B cell (primary cell): ENCODE measurements around the gene SKIC2. TPM values are rescaled to one million over a fixed set of nuclear protein-coding genes. Genes with fewer than 3 reads are reported as not detected.

Experiments used
- ATAC-seq: fragments of 200-7000 bp; cut with Tn5 transposase; one replicate; pipeline ENCODE4 v1.10.0; 2021; ENCODE audit warnings: low read depth, mild to moderate bottlenecking, moderate number of reproducible peaks, moderate library complexity
- CTCF ChIA-PET: fragments of 350-600 bp; sonication (Branson Sonifier 250); formaldehyde crosslinking; loops from one replicate; lab custom pipeline; 2021; ENCODE audit warnings: antibody characterized with exemption, inconsistent platforms; lab: Charles Lee
- POLR2A ChIA-PET: fragments of 350-600 bp; sonication (Branson Sonifier 250); formaldehyde crosslinking; loops from one replicate; lab custom pipeline; 2021; ENCODE audit warnings: antibody characterized with exemption; lab: Charles Lee
- DNase-seq: peaks from one replicate; pipeline ENCODE4 v3.0.0; 2013
- H2AFZ ChIP-seq: 2 replicates; pipeline ENCODE4 v1.6.1; 2012; ENCODE audit warnings: mild to moderate bottlenecking, low read depth, low read length; ENCODE audit not compliant: insufficient read depth, poor library complexity, severe bottlenecking
- H3K27ac ChIP-seq, 2 donors: 1 replicate in 1 of 2; 2 replicates in 1 of 2; pipeline ENCODE4 v1.5.1; 2012 to 2013; ENCODE audit warnings: low read length in 2 of 2, mild to moderate bottlenecking in 2 of 2, moderate library complexity in 1 of 2
- H3K27me3 ChIP-seq, 4 experiments: fragments of 200-600 bp in 1 of 4; sonication (generic) in 1 of 4; replicated peaks in 1 of 4; 1 replicate in 2 of 4; 2 replicates in 2 of 4; pipeline versions ENCODE4 v1.6.1 to v1.7.0; 2013 to 2016; ENCODE audit warnings: low read length in 3 of 4, mild to moderate bottlenecking in 2 of 4, mixed read lengths in 1 of 4, moderate library complexity in 1 of 4; ENCODE audit not compliant: insufficient read depth in 4 of 4, control insufficient read depth in 3 of 4; ENCODE audit errors: control extremely low read depth in 1 of 4
- H3K36me3 ChIP-seq, 2 experiments: replicated peaks in 1 of 2; 1 replicate in 1 of 2; 2 replicates in 1 of 2; pipeline versions ENCODE4 v1.6.1 to v1.7.1; 2013; ENCODE audit warnings: low read length in 1 of 2; ENCODE audit not compliant: insufficient read depth in 2 of 2, control insufficient read depth in 1 of 2; ENCODE audit errors: control extremely low read depth in 1 of 2, extremely low read depth in 1 of 2
- H3K4me1 ChIP-seq, 2 donors: fragments of 200-600 bp in 1 of 2; sonication (generic) in 1 of 2; 1 replicate in 1 of 2; 2 replicates in 1 of 2; pipeline versions ENCODE4 v1.5.1 to v1.6.1; 2013 to 2017; ENCODE audit warnings: low read length in 2 of 2; ENCODE audit not compliant: control insufficient read depth in 2 of 2, insufficient read depth in 2 of 2
- H3K4me2 ChIP-seq: replicated peaks from 2 replicates; pipeline ENCODE3; 2012; ENCODE audit warnings: mild to moderate bottlenecking, low read depth, low read length; ENCODE audit not compliant: poor library complexity, severe bottlenecking
- H3K4me3 ChIP-seq, 5 experiments: fragments of 200-600 bp in 1 of 5; sonication (generic) in 1 of 5; 1 replicate in 3 of 5; 2 replicates in 2 of 5; pipeline versions ENCODE4 v1.5.1 to v1.7.0; 2011 to 2016; ENCODE audit warnings: low read length in 4 of 5, mild to moderate bottlenecking in 4 of 5, low read depth in 2 of 5, control low read depth in 1 of 5, moderate library complexity in 1 of 5; ENCODE audit not compliant: insufficient read depth in 1 of 5; ENCODE audit errors: control extremely low read depth in 1 of 5, extremely low read depth in 1 of 5
- H3K79me2 ChIP-seq: fragments of 200-600 bp; sonication (generic); one replicate; pipeline ENCODE4 v1.6.0; 2016; ENCODE audit warnings: low read length; ENCODE audit not compliant: control insufficient read depth, insufficient read depth
- H3K9ac ChIP-seq: fragments of 200-600 bp; sonication (generic); 2 replicates; pipeline ENCODE4 v1.6.1; 2017; ENCODE audit warnings: mild to moderate bottlenecking, low read length, moderate library complexity
- H3K9me3 ChIP-seq, 3 donors: one replicate each; pipeline versions ENCODE4 v1.6.1 to v1.7.1; 2013; ENCODE audit warnings: low read length in 2 of 3; ENCODE audit not compliant: control insufficient read depth in 2 of 3, insufficient read depth in 1 of 3; ENCODE audit errors: control extremely low read depth in 1 of 3
- H4K20me1 ChIP-seq: 2 replicates; pipeline ENCODE4 v1.6.0; 2012; ENCODE audit warnings: mild to moderate bottlenecking, low read length; ENCODE audit not compliant: insufficient read depth, control insufficient read depth, poor library complexity, severe bottlenecking
- H3K27ac Mint-ChIP-seq: one replicate; pipeline ENCODE4 v1.8.0; 2021; ENCODE audit warnings: mixed read lengths
- H3K27me3 Mint-ChIP-seq: one replicate; pipeline ENCODE4 v1.8.0; 2021; ENCODE audit warnings: mixed read lengths
- H3K4me1 Mint-ChIP-seq: one replicate; pipeline ENCODE4 v1.8.0; 2021; ENCODE audit warnings: mixed read lengths
- H3K4me3 Mint-ChIP-seq: one replicate; pipeline ENCODE4 v1.8.0; 2021; ENCODE audit warnings: mixed read lengths
- H3K9me3 Mint-ChIP-seq: one replicate; pipeline ENCODE4 v1.8.0; 2022; ENCODE audit warnings: mixed read lengths; ENCODE audit not compliant: insufficient read depth
- CTCF ChIP-seq: fragments of 200-600 bp; IDR thresholded peaks from one replicate; pipeline ENCODE4 v1.8.0; 2022; ENCODE audit warnings: antibody characterized with exemption, mild to moderate bottlenecking
- EZH2 ChIP-seq: IDR thresholded peaks from 2 replicates; pipeline ENCODE4 v1.6.1; 2012; ENCODE audit warnings: borderline replicate concordance, low read depth, mild to moderate bottlenecking, moderate library complexity, low read length; ENCODE audit not compliant: insufficient read depth, poor library complexity, severe bottlenecking
- WGBS: methylation state at CpG from one replicate; pipeline ENCODE4 v1.1.5; 2013; ENCODE audit warnings: missing lambda C conversion rate; ENCODE audit not compliant: insufficient coverage; 5-methylcytosine and 5-hydroxymethylcytosine counted together
- intact Hi-C: fragments of 100-400 bp; cut with micrococcal nuclease; formaldehyde crosslinking; loops from one replicate; pipeline ENCODE4 v1.10.0; 2022
- polyA plus RNA-seq: library from polyadenylated mRNA; depleted of rRNA; stranded (reverse); fragments of >200 nt; gene quantifications from 2 replicates; pipeline ENCODE4 v1.2.3, GENCODE V29; 2012
- total RNA-seq, 2 donors: library from RNA; stranded (reverse); fragments of 120-200 nt in 1 of 2; gene quantifications; 1 replicate in 1 of 2; 2 replicates in 1 of 2; pipeline versions ENCODE4 v1.2.3 to v1.2.4, GENCODE V29; 2013 to 2022

Gene SKIC2
- total and polyA plus RNA-seq, 2 donors (not counting 1 experiment from before 2014, with no cell fraction given): 93.1 to 119 TPM

GRCh38 chr6:31943742-31944141, 15.2 kb upstream of the SKIC2 start:
- H3K27me3 ChIP-seq: peaks cover 0 to 26% (median 5%) of the 10 kb centered on the region in 4 experiments
- Mint-ChIP-seq H3K4me1 (no peaks in the 10 kb centered on the region), H3K9me3 (no peaks in the 10 kb centered on the region), H3K27ac (no peak overlapping the region), H3K4me3 (no peak overlapping the region), H3K27me3 (peaks cover 18% of the 10 kb centered on the region)
- WGBS: 89% methylated on average over 3 of the region's 3 CpGs
- no peaks in the 10 kb centered on the region for H3K79me2 ChIP-seq
- H3K4me3 ChIP-seq: no peak overlapping the region
- no peak overlapping the region for H2AFZ ChIP-seq
- ATAC-seq (no peak), DNase-seq (no peak)
- intact Hi-C loops: no loop called here
- ChIA-PET CTCF (interaction anchor here (3.2 kb wide), 1 partner anchor 9 kb away, joined by 11 read pairs; no protein-coding TSS in a partner anchor), POLR2A (no interaction called here)
- no peak overlapping the region for H3K27ac ChIP-seq
- no peaks in the 10 kb centered on the region for H3K36me3 ChIP-seq
- H3K4me2 ChIP-seq: no peak overlapping the region
- no peak for TF ChIP-seq CTCF
- TF ChIP-seq EZH2: no peak
- no peaks in the 10 kb centered on the region for H3K4me1 ChIP-seq
- H3K9ac ChIP-seq: no peak overlapping the region
- H3K9me3 ChIP-seq: no peaks in the 10 kb centered on the region
- H4K20me1 ChIP-seq: no peaks in the 10 kb centered on the region

GRCh38 chr6:31945154-31945506, 13.8 kb upstream of the SKIC2 start:
- Histone ChIP-seq H3K79me2 (no peaks in the 10 kb centered on the region), H3K4me1 (no peaks in the 10 kb centered on the region), H3K27me3 (peaks cover 0 to 26% (median 5%) of the 10 kb centered on the region in 4 experiments), H2AFZ (no peak overlapping the region), H3K4me3 (no peak overlapping the region), H3K36me3 (no peaks in the 10 kb centered on the region), H3K9me3 (no peaks in the 10 kb centered on the region), H4K20me1 (no peaks in the 10 kb centered on the region), H3K9ac (no peak overlapping the region), H3K4me2 (no peak overlapping the region), H3K27ac (no peak overlapping the region)
- ChIA-PET POLR2A (no interaction called here), CTCF (no interaction called here)
- intact Hi-C loops: no loop called here
- no peaks in the 10 kb centered on the region for H3K9me3 Mint-ChIP-seq
- H3K27ac Mint-ChIP-seq: no peak overlapping the region
- H3K4me1 Mint-ChIP-seq: no peaks in the 10 kb centered on the region
- H3K4me3 Mint-ChIP-seq: no peak overlapping the region
- TF ChIP-seq EZH2 (no peak), CTCF (no peak)
- WGBS: 91% methylated on average over 9 of the region's 9 CpGs
- DNase-seq (no peak), ATAC-seq (no peak)
- peaks cover 18% of the 10 kb centered on the region for H3K27me3 Mint-ChIP-seq
